ENCODE results near the gene SLC22A7. TPM values are rescaled to one million over a fixed set of nuclear protein-coding genes. Genes with fewer than 3 reads are reported as not detected.

SLC22A7 gene
- total RNA-seq, 1 experiment from 2014 or later, result not detected

- Histone ChIP-seq H2BK20ac (ENCODE audit: low read depth, low read length, poor library complexity, severe bottlenecking) (no peak overlapping the region), H3K9me3 (ENCODE audit: control insufficient read depth, low read depth, low read length) (no peaks in the 10 kb centered on the region), H3K27ac (ENCODE audit: insufficient read length, low read depth, low read length) (no peak overlapping the region), H3K4ac (ENCODE audit: low read depth, low read length) (no peak overlapping the region), H2BK120ac (ENCODE audit: low read depth, low read length, poor library complexity, severe bottlenecking) (no peak overlapping the region), H3K79me2 (ENCODE audit: insufficient read depth, low read length) (no peaks in the 10 kb centered on the region), H3T11ph (ENCODE audit: low read length) (no peak overlapping the region), H4K5ac (ENCODE audit: insufficient read length, low read depth, low read length) (no peak overlapping the region), H4K8ac (replicated peaks; ENCODE audit: insufficient read length, low read depth, low read length) (no peak overlapping the region), H4K20me1 (ENCODE audit: control insufficient read depth, insufficient read depth, insufficient read length) (no peaks in the 10 kb centered on the region), H3K14ac (ENCODE audit: insufficient read depth, low read length) (no peak overlapping the region), H3K4me2 (ENCODE audit: insufficient read depth, insufficient read length, low read length) (no peak overlapping the region), H2AK5ac (ENCODE audit: insufficient read length, low read length) (no peak overlapping the region), H2AFZ (ENCODE audit: low read length) (no peak overlapping the region), H3K23me2 (ENCODE audit: insufficient read length, low read depth, low read length, poor library complexity, severe bottlenecking) (peaks cover 7% of the 10 kb centered on the region), H4K91ac (ENCODE audit: insufficient read length, low read depth, low read length) (no peak overlapping the region), H2BK12ac (ENCODE audit: insufficient read length, low read depth, low read length) (no peak overlapping the region), H2BK15ac (ENCODE audit: low read depth, low read length) (no peak overlapping the region), H3K56ac (ENCODE audit: insufficient read length, low read depth, low read length) (no peak overlapping the region), H3K18ac (ENCODE audit: insufficient read length, low read depth, low read length) (no peak overlapping the region), H3K23ac (ENCODE audit: insufficient read length, low read depth, low read length) (no peak overlapping the region), H3K4me1 (ENCODE audit: insufficient read depth, low read length) (no peaks in the 10 kb centered on the region), H3K9ac (ENCODE audit: extremely low read depth, insufficient read length, low read length) (no peak overlapping the region), H3K79me1 (ENCODE audit: insufficient read depth, low read depth, low read length, poor library complexity, severe bottlenecking) (no peaks in the 10 kb centered on the region), H3K27me3 (ENCODE audit: insufficient read depth, low read length) (peaks cover 15% of the 10 kb centered on the region; the same call in 1 of the 2 replicates), H2BK5ac (ENCODE audit: insufficient read length, low read length) (no peak overlapping the region)
- H3K36me3 Mint-ChIP-seq (ENCODE audit: insufficient read depth in 1 of 3, low read depth in 3 of 3), result peaks cover 0 to 2% (median 0%) of the 10 kb centered on the region in 3 experiments; a peak in 1 of 7 replicates
- H3K4me1 Mint-ChIP-seq, result peaks cover 22 to 30% of the 10 kb centered on the region in 2 experiments
- H3K4me3 Mint-ChIP-seq, result no peak overlapping the region; a peak in 1 of 5 replicates
- H3K9me3 Mint-ChIP-seq, result no peaks in the 10 kb centered on the region
- H3K27ac Mint-ChIP-seq, result no peak overlapping the region
- H3K27me3 Mint-ChIP-seq (ENCODE audit: low read depth), result peaks cover 29% of the 10 kb centered on the region
- no peak for TF ChIP-seq CTCF (conservative IDR thresholded peaks at IDR 0.05)
- no peak for DNase-seq
These were observed 49.3 kb upstream of the SLC22A7 start for GRCh38 chr6:43248791-43249190.

Data from H9 (cell line).